HepG2 (cell line): ENCODE results near the gene GATA5. TPM values are rescaled to one million over a fixed set of nuclear protein-coding genes. Genes with fewer than 3 reads are reported as not detected.

Experiments used
- ATAC-seq: fragments of 200-7000 bp; cut with Tn5 transposase; 3 replicates; pipeline ENCODE4 v1.9.1; 2020; ENCODE audit warnings: mild to moderate bottlenecking, moderate library complexity
- BruUV-seq: library from RNA; stranded (reverse); fragments of 400-500 nt; replicated peaks from 2 replicates; lab custom pipeline; 2021; lab: Mats Ljungman, UMichigan
- CTCF ChIA-PET: fragments of 300-600 bp; formaldehyde crosslinking; extraction: SDS; loops from one replicate; lab custom pipeline; 2021; ENCODE audit warnings: low total read pairs, inconsistent platforms, low intra/inter-chr PET ratio; lab: Yijun Ruan, JAX
- POLR2A ChIA-PET: fragments of 350-600 bp; sonication (Branson Sonifier 250); formaldehyde crosslinking; loops from one replicate; lab custom pipeline; 2020; ENCODE audit warnings: antibody characterized with exemption, inconsistent platforms; lab: Yijun Ruan, JAX
- DNase-seq: peaks from one replicate; pipeline ENCODE4 v3.0.0-alpha.2; 2015; ENCODE audit warnings: low spot score
- FAIRE-seq: peaks from 3 replicates; lab custom pipeline; 2011; peaks lifted over from hg19 to GRCh38; lab: Jason Lieb, UNC
- H2AFZ ChIP-seq: one replicate; pipeline ENCODE4 v1.6.1; 2011; ENCODE audit warnings: low read length, inconsistent platforms
- H3K27ac ChIP-seq: fragments of 300-600 bp; 3 replicates; pipeline ENCODE4 v1.8.0; 2011; ENCODE audit warnings: mixed run types, mild to moderate bottlenecking, mixed read lengths, low read length, inconsistent platforms; ENCODE audit not compliant: insufficient read depth; ENCODE audit errors: extremely low read length
- H3K27me3 ChIP-seq, 2 experiments: fragments of 200-600 bp in 1 of 2; 2 replicates in 1 of 2; 3 replicates in 1 of 2; pipeline versions ENCODE4 v1.6.0 to v1.8.0; 2011; ENCODE audit warnings: low read length in 2 of 2, mild to moderate bottlenecking in 2 of 2, moderate library complexity in 2 of 2, inconsistent platforms in 1 of 2; ENCODE audit not compliant: insufficient read depth in 2 of 2, control insufficient read depth in 1 of 2
- H3K36me3 ChIP-seq, 2 experiments: fragments of 200-600 bp in 1 of 2; replicated peaks in 1 of 2; 2 replicates in 1 of 2; 3 replicates in 1 of 2; pipeline versions ENCODE4 v1.5.1 to v1.8.0; 2011; ENCODE audit warnings: low read length in 2 of 2, inconsistent platforms in 1 of 2; ENCODE audit not compliant: insufficient read depth in 2 of 2, control insufficient read depth in 1 of 2
- H3K4me1 ChIP-seq: 2 replicates; pipeline ENCODE4 v1.5.1; 2012; ENCODE audit warnings: low read length, inconsistent platforms; ENCODE audit not compliant: insufficient read depth
- H3K4me2 ChIP-seq: 2 replicates; pipeline ENCODE4 v1.6.0; 2011; ENCODE audit warnings: low read depth, low read length, inconsistent platforms
- H3K4me3 ChIP-seq, 3 experiments: fragments of 200-600 bp in 1 of 3; sonication (generic), shearing (Covaris generic) in 1 of 3; replicated peaks in 1 of 3; 2 replicates each; pipeline ENCODE4 v1.5.1; 2011 to 2016; ENCODE audit warnings: low read length in 3 of 3, inconsistent platforms in 2 of 3, low read depth in 2 of 3, mild to moderate bottlenecking in 2 of 3, control low read depth in 1 of 3, mixed read lengths in 1 of 3; ENCODE audit not compliant: insufficient read depth in 1 of 3
- H3K79me2 ChIP-seq: one replicate; pipeline ENCODE4 v1.6.1; 2011; ENCODE audit warnings: low read length, inconsistent platforms; ENCODE audit not compliant: insufficient read depth
- H3K9ac ChIP-seq: 2 replicates; pipeline ENCODE4 v1.6.0; 2011; ENCODE audit warnings: mild to moderate bottlenecking, low read depth, low read length, inconsistent platforms; ENCODE audit not compliant: insufficient read depth
- H3K9me3 ChIP-seq: 2 replicates; pipeline ENCODE4 v1.5.1; 2012; ENCODE audit warnings: mild to moderate bottlenecking, low read length
- H4K20me1 ChIP-seq: 2 replicates; pipeline ENCODE4 v1.6.0; 2011; ENCODE audit warnings: inconsistent platforms, mild to moderate bottlenecking, low read length, moderate library complexity; ENCODE audit not compliant: insufficient read depth
- BRD4 ChIP-seq: sonication (generic); formaldehyde crosslinking; IDR thresholded peaks from 2 replicates; pipeline ENCODE4 v1.4.0; 2020; ENCODE audit warnings: missing genetic modification reagents
- FOXO1 ChIP-seq: sonication (generic); formaldehyde crosslinking; IDR thresholded peaks from 2 replicates; pipeline ENCODE4 v1.4.0; 2020; ENCODE audit warnings: missing genetic modification reagents
- HDAC2 ChIP-seq: sonication (generic); formaldehyde crosslinking; IDR thresholded peaks from 2 replicates; pipeline ENCODE4 v1.4.0; 2020; ENCODE audit warnings: missing genetic modification reagents
- HOXA9 ChIP-seq: sonication (generic); formaldehyde crosslinking; IDR thresholded peaks from 2 replicates; pipeline ENCODE4 v1.8.1; 2022; ENCODE audit warnings: missing genetic modification reagents, mild to moderate bottlenecking, moderate library complexity, borderline replicate concordance
- KLF16 ChIP-seq, 2 experiments: sonication (generic) in 1 of 2; formaldehyde crosslinking in 1 of 2; IDR thresholded peaks; 2 replicates each; pipeline versions ENCODE4 v1.6.1 to v1.8.0; 2016 to 2023; ENCODE audit warnings: missing genetic modification reagents in 2 of 2, missing compliant biosample characterization in 1 of 2
- MYC ChIP-seq: sonication (generic); formaldehyde crosslinking; IDR thresholded peaks from 2 replicates; pipeline ENCODE4 v1.9.0; 2021; ENCODE audit warnings: missing genetic modification reagents, borderline replicate concordance
- SMAD9 ChIP-seq: sonication (generic); formaldehyde crosslinking; IDR thresholded peaks from 2 replicates; pipeline ENCODE4 v1.5.1; 2020; ENCODE audit warnings: mild to moderate bottlenecking, missing genetic modification reagents
- SYNCRIP ChIP-seq: fragments of 200-400 bp; formaldehyde crosslinking; IDR thresholded peaks from 2 replicates; pipeline ENCODE4 v1.6.1; 2018; ENCODE audit warnings: mild to moderate bottlenecking, low read depth, low read length; ENCODE audit not compliant: insufficient read depth
- TGIF2 ChIP-seq: IDR thresholded peaks from 2 replicates; pipeline ENCODE4 v1.6.1; 2016; ENCODE audit warnings: control low read depth, missing compliant biosample characterization
- XRCC5 ChIP-seq: fragments of 200-400 bp; formaldehyde crosslinking; optimal IDR thresholded peaks from 2 replicates; pipeline ENCODE3; 2017; ENCODE audit warnings: mild to moderate bottlenecking, low read length
- ZNF10 ChIP-seq: sonication (generic); formaldehyde crosslinking; IDR thresholded peaks from 2 replicates; pipeline ENCODE4 v1.4.0; 2020; ENCODE audit warnings: mild to moderate bottlenecking, low read depth, missing genetic modification reagents, borderline replicate concordance
- ZNF260 ChIP-seq: sonication (generic); formaldehyde crosslinking; IDR thresholded peaks from 2 replicates; pipeline ENCODE4 v1.4.0; 2020; ENCODE audit warnings: missing genetic modification reagents, low read depth, mild to moderate bottlenecking, borderline replicate concordance
- ZNF790 ChIP-seq: sonication (generic); formaldehyde crosslinking; IDR thresholded peaks from 2 replicates; pipeline ENCODE4 v1.8.0; 2022; ENCODE audit warnings: missing genetic modification reagents, mild to moderate bottlenecking, borderline replicate concordance
- WGBS: methylation state at CpG from one replicate; pipeline ENCODE4 v1.1.6; 2017; ENCODE audit warnings: low lambda C conversion rate; 5-methylcytosine and 5-hydroxymethylcytosine counted together
- in situ Hi-C: cut with HindIII; loops from 2 replicates; pipeline ENCODE4 v1.10.0; 2017; ENCODE audit warnings: low pct_unique_long_range_greater_than_20kb; ENCODE audit not compliant: extremely low pct_ligation_motif_present
- intact Hi-C: fragments of 100-400 bp; cut with micrococcal nuclease; formaldehyde crosslinking; loops from one replicate; pipeline ENCODE4 v1.10.0; 2022; ENCODE audit not compliant: unreplicated experiment
- polyA plus RNA-seq, 8 experiments: library from polyadenylated mRNA; depleted of rRNA in 3 of 8; stranded (reverse) in 7 of 8; unstranded in 1 of 8; fragments of >200 nt; fragmentation: Illumina TruSeq in 4 of 8; extraction: Trizol in 4 of 8; gene quantifications; 2 replicates each; pipeline versions ENCODE4 v1.2.1 to v1.2.3, GENCODE V29; 2011 to 2016; ENCODE audit warnings: low read depth in 4 of 8, missing spikeins in 1 of 8, mixed read lengths in 1 of 8; ENCODE audit not compliant: insufficient read depth in 1 of 8
- total RNA-seq, 5 experiments: library from RNA; depleted of rRNA; stranded (reverse); fragments of >200 nt; fragmentation: Illumina TruSeq; extraction: Trizol; gene quantifications; 2 replicates each; pipeline ENCODE4 v1.2.3, GENCODE V29; 2016; ENCODE audit warnings: low read depth in 1 of 5
- TF ChIP-seq, protein P1 (sequence below): sonication (generic); formaldehyde crosslinking; IDR thresholded peaks from 2 replicates; pipeline ENCODE4 v1.4.0; 2020; ENCODE audit warnings: mild to moderate bottlenecking, missing genetic modification reagents
- TF ChIP-seq, protein P2 (sequence below): sonication (generic); formaldehyde crosslinking; IDR thresholded peaks from 2 replicates; pipeline ENCODE4 v1.4.0; 2020; ENCODE audit warnings: missing genetic modification reagents, borderline replicate concordance
- TF ChIP-seq, protein P3 (sequence below): sonication (generic); formaldehyde crosslinking; IDR thresholded peaks from 2 replicates; pipeline ENCODE4 v1.5.1; 2020; ENCODE audit warnings: mild to moderate bottlenecking, missing genetic modification reagents, borderline replicate concordance
- TF ChIP-seq, protein P4 (sequence below): sonication (generic); formaldehyde crosslinking; IDR thresholded peaks from 2 replicates; pipeline ENCODE4 v1.4.0; 2020; ENCODE audit warnings: mild to moderate bottlenecking, missing genetic modification reagents

GATA5 gene
- total and polyA plus RNA-seq, 2 of the 13 experiments (the other 11 are each of a cell fraction or from before 2014, with no cell fraction given): 0.12 to 0.20 TPM

DNA sequence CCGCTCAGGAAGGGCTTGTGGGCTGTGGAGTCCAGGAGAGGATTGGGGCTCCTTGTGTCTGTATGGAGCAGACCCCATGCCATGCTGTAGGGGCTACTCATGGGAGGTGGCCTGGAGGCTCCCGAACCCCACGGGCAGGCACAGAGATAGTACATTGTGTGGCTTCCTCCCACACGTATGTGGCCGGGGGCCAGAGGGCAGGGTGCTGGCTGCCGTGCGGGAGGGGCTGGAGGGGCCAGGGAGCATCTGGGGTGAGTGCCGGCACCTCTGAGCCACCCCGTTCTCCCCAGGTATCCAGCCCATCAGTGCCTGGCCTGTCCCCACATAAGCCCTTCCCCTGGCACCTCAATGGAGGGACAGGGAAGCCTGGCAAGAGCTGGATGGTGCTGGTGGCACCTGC lies 56.0 kb downstream of the GATA5 start:
- no peak for DNase-seq
- intact Hi-C loops (no loop called here), in situ Hi-C loops (no loop called here)
- ChIA-PET POLR2A (no interaction called here), CTCF (no interaction called here)
- no peak for FAIRE-seq
- no peak overlapping the region for H3K9ac ChIP-seq
- H3K4me1 ChIP-seq: 0 out of 2 replicates have a peak, but pooled peaks cover 5% of the 10 kb centered on the region
- no peak for ATAC-seq
- WGBS: 22% methylated on average over 9 of the region's 9 CpGs
- H4K20me1 ChIP-seq: no peaks in the 10 kb centered on the region; the same call in 1 of the 2 replicates
- H3K36me3 ChIP-seq: no peaks in the 10 kb centered on the region
- H3K27me3 ChIP-seq: peaks cover 21 to 75% of the 10 kb centered on the region in 2 experiments; a peak in 4 of 5 replicates
- H3K9me3 ChIP-seq: no peaks in the 10 kb centered on the region
- no TSS peak for BruUV-seq
- H3K79me2 ChIP-seq: no peaks in the 10 kb centered on the region
- H3K27ac ChIP-seq: no peak overlapping the region
- H2AFZ ChIP-seq: no peak overlapping the region
- no peak overlapping the region for H3K4me3 ChIP-seq
- no peak overlapping the region for H3K4me2 ChIP-seq
- TF ChIP-seq, protein P1, sequence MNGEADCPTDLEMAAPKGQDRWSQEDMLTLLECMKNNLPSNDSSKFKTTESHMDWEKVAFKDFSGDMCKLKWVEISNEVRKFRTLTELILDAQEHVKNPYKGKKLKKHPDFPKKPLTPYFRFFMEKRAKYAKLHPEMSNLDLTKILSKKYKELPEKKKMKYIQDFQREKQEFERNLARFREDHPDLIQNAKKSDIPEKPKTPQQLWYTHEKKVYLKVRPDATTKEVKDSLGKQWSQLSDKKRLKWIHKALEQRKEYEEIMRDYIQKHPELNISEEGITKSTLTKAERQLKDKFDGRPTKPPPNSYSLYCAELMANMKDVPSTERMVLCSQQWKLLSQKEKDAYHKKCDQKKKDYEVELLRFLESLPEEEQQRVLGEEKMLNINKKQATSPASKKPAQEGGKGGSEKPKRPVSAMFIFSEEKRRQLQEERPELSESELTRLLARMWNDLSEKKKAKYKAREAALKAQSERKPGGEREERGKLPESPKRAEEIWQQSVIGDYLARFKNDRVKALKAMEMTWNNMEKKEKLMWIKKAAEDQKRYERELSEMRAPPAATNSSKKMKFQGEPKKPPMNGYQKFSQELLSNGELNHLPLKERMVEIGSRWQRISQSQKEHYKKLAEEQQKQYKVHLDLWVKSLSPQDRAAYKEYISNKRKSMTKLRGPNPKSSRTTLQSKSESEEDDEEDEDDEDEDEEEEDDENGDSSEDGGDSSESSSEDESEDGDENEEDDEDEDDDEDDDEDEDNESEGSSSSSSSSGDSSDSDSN (CRISPR knock-in tag): 0 out of 2 replicates have a peak, but pooled peaks have one; percentile 0
- TF ChIP-seq MYC (CRISPR knock-in tag) (no peak), FOXO1 (CRISPR knock-in tag) (no peak), HOXA9 (no peak), SYNCRIP (no peak), SMAD9 (CRISPR knock-in tag) (no peak), BRD4 (CRISPR knock-in tag) (no peak), XRCC5 (no peak), ZNF10 (CRISPR knock-in tag) (no peak), KLF16 (CRISPR knock-in tag; IDR thresholded peaks at IDR 0.05) (no peak), HDAC2 (CRISPR knock-in tag) (no peak), TGIF2 (CRISPR knock-in tag) (no peak), ZNF260 (no peak), ZNF790 (CRISPR knock-in tag) (0 out of 2 replicates have a peak, but pooled peaks have one; percentile 39)
- TF ChIP-seq, protein P2, sequence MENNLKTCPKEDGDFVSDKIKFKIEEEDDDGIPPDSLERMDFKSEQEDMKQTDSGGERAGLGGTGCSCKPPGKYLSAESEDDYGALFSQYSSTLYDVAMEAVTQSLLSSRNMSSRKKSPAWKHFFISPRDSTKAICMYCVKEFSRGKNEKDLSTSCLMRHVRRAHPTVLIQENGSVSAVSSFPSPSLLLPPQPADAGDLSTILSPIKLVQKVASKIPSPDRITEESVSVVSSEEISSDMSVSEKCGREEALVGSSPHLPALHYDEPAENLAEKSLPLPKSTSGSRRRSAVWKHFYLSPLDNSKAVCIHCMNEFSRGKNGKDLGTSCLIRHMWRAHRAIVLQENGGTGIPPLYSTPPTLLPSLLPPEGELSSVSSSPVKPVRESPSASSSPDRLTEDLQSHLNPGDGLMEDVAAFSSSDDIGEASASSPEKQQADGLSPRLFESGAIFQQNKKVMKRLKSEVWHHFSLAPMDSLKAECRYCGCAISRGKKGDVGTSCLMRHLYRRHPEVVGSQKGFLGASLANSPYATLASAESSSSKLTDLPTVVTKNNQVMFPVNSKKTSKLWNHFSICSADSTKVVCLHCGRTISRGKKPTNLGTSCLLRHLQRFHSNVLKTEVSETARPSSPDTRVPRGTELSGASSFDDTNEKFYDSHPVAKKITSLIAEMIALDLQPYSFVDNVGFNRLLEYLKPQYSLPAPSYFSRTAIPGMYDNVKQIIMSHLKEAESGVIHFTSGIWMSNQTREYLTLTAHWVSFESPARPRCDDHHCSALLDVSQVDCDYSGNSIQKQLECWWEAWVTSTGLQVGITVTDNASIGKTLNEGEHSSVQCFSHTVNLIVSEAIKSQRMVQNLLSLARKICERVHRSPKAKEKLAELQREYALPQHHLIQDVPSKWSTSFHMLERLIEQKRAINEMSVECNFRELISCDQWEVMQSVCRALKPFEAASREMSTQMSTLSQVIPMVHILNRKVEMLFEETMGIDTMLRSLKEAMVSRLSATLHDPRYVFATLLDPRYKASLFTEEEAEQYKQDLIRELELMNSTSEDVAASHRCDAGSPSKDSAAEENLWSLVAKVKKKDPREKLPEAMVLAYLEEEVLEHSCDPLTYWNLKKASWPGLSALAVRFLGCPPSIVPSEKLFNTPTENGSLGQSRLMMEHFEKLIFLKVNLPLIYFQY (CRISPR knock-in tag): no peak
- TF ChIP-seq, protein P3, sequence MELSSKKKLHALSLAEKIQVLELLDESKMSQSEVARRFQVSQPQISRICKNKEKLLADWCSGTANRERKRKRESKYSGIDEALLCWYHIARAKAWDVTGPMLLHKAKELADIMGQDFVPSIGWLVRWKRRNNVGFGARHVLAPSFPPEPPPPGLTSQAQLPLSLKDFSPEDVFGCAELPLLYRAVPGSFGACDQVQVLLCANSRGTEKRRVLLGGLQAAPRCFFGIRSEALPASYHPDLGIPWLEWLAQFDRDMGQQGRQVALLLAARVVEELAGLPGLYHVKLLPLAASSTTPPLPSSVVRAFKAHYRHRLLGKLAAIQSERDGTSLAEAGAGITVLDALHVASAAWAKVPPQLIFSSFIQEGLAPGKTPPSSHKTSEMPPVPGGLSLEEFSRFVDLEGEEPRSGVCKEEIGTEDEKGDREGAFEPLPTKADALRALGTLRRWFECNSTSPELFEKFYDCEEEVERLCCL: no peak
- TF ChIP-seq, protein P4, sequence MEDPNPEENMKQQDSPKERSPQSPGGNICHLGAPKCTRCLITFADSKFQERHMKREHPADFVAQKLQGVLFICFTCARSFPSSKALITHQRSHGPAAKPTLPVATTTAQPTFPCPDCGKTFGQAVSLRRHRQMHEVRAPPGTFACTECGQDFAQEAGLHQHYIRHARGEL (CRISPR knock-in tag): no peak
